Neural cell (in vitro differentiated cells): Measurements from ENCODE around the gene RADIL.
"Not testable (repeated sequence)": the region's sequence is repeated elsewhere in the genome, so short reads cannot be mapped to it uniquely, and the experiment has no call there.

Experiments used
- EP300 ChIP-seq: fragments of 450-650 bp; conservative IDR thresholded peaks from 2 replicates; pipeline ENCODE4 v1.6.1; 2014; ENCODE audit warnings: antibody characterized with exemption, mild to moderate bottlenecking, moderate library complexity; ENCODE audit not compliant: poor library complexity, severe bottlenecking
- EZH2 ChIP-seq: fragments of 200-600, 300-800 bp; shearing (Covaris generic), sonication (generic); IDR thresholded peaks from 2 replicates; pipeline ENCODE4 v1.6.1; 2014; ENCODE audit warnings: antibody characterized with exemption, low read length, borderline replicate concordance, mild to moderate bottlenecking; ENCODE audit not compliant: insufficient read depth, poor library complexity, severe bottlenecking
- POLR2AphosphoS5 ChIP-seq: IDR thresholded peaks from 2 replicates; pipeline ENCODE4 v1.6.1; 2012
- RAD21 ChIP-seq: fragments of 450-650 bp; conservative IDR thresholded peaks from 2 replicates; pipeline ENCODE4 v1.6.1; 2014; ENCODE audit warnings: antibody characterized with exemption, mild to moderate bottlenecking, moderate library complexity
- SMC3 ChIP-seq: fragments of 450-650 bp; conservative IDR thresholded peaks from 2 replicates; pipeline ENCODE4 v1.6.1; 2014; ENCODE audit warnings: antibody characterized with exemption, mild to moderate bottlenecking, moderate library complexity; ENCODE audit not compliant: poor library complexity
- TF ChIP-seq, protein P1 (sequence below): IDR thresholded peaks from 2 replicates; pipeline ENCODE4 v1.6.1; 2012; ENCODE audit warnings: borderline replicate concordance
- TF ChIP-seq, protein P2 (sequence below): fragments of 450-650 bp; IDR thresholded peaks from 2 replicates; pipeline ENCODE4 v1.5.1; 2014; ENCODE audit warnings: antibody characterized with exemption, mild to moderate bottlenecking, moderate library complexity; ENCODE audit not compliant: poor library complexity, severe bottlenecking

DNA sequence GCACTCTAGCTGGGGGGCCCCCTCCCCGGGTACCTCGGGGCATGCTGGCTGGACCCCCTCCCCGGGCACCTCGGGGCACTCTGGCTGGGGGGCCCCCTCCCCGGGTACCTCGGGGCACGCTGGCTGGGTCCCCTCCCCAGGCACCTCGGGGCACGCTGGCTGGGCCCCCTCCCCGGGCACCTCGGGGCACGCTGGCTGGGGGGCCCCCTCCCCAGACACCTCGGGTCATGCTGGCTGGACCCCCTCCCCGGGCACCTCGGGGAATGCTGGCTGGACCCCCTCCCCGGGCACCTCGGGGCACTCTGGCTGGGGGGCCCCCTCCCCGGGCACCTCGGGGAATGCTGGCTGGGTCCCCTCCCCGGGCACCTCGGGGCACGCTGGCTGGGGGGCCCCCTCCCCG lies 80.9 kb downstream of the RADIL start:
- TF ChIP-seq EZH2, POLR2AphosphoS5, SMC3, EP300, RAD21: not testable (repeated sequence)
- TF ChIP-seq, protein P1, sequence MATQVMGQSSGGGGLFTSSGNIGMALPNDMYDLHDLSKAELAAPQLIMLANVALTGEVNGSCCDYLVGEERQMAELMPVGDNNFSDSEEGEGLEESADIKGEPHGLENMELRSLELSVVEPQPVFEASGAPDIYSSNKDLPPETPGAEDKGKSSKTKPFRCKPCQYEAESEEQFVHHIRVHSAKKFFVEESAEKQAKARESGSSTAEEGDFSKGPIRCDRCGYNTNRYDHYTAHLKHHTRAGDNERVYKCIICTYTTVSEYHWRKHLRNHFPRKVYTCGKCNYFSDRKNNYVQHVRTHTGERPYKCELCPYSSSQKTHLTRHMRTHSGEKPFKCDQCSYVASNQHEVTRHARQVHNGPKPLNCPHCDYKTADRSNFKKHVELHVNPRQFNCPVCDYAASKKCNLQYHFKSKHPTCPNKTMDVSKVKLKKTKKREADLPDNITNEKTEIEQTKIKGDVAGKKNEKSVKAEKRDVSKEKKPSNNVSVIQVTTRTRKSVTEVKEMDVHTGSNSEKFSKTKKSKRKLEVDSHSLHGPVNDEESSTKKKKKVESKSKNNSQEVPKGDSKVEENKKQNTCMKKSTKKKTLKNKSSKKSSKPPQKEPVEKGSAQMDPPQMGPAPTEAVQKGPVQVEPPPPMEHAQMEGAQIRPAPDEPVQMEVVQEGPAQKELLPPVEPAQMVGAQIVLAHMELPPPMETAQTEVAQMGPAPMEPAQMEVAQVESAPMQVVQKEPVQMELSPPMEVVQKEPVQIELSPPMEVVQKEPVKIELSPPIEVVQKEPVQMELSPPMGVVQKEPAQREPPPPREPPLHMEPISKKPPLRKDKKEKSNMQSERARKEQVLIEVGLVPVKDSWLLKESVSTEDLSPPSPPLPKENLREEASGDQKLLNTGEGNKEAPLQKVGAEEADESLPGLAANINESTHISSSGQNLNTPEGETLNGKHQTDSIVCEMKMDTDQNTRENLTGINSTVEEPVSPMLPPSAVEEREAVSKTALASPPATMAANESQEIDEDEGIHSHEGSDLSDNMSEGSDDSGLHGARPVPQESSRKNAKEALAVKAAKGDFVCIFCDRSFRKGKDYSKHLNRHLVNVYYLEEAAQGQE = not testable (repeated sequence)
- TF ChIP-seq, protein P2, sequence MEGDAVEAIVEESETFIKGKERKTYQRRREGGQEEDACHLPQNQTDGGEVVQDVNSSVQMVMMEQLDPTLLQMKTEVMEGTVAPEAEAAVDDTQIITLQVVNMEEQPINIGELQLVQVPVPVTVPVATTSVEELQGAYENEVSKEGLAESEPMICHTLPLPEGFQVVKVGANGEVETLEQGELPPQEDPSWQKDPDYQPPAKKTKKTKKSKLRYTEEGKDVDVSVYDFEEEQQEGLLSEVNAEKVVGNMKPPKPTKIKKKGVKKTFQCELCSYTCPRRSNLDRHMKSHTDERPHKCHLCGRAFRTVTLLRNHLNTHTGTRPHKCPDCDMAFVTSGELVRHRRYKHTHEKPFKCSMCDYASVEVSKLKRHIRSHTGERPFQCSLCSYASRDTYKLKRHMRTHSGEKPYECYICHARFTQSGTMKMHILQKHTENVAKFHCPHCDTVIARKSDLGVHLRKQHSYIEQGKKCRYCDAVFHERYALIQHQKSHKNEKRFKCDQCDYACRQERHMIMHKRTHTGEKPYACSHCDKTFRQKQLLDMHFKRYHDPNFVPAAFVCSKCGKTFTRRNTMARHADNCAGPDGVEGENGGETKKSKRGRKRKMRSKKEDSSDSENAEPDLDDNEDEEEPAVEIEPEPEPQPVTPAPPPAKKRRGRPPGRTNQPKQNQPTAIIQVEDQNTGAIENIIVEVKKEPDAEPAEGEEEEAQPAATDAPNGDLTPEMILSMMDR = not testable (repeated sequence)
